ENCODE measurements around the gene IGFBPL1. TPM values are rescaled to one million over a fixed set of nuclear protein-coding genes. Genes with fewer than 3 reads are reported as not detected.
A peak's percentile ranks its signal among the peaks of the same experiment; 100 is the strongest.

IGFBPL1 gene
- total RNA-seq, 1 donor from 2014 or later, result not detected

DNA sequence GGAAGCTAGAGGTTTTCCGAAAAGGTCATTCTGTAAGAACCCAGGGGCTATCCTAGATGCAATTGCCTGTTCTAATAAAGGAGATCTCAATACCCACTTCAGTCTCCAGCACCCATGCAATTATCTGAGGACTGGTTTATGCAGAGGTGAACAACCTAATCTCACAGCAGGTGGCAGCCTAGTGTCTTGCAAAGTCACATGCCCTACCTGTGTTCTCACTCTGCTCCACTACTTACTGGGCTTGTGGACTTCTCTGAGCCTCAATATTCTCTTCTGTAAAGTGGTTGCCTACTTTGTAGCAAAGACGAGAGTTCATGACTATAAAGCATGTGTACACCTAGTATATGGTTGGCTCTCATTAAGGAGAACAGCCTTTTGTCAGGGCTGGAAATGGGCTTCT lies 52.8 kb downstream of the IGFBPL1 start:
- Mint-ChIP-seq H3K27me3 (peaks cover 14% of the 10 kb centered on the region), H3K4me3 (no peak overlapping the region), H3K36me3 (ENCODE audit: low read depth) (no peaks in the 10 kb centered on the region), H3K4me1 (no peaks in the 10 kb centered on the region), H3K9me3 (no peaks in the 10 kb centered on the region), H3K27ac (no peak overlapping the region)
- DNase-seq, result no peak
- TF ChIP-seq CTCF (IDR thresholded peaks at IDR 0.05), result no peak
- intact Hi-C loops (cut with micrococcal nuclease), result loop anchor here (2.0 kb wide), 1 partner anchor 61 kb away; no protein-coding TSS in a partner anchor
- peak; percentile 45 for ATAC-seq (ENCODE audit: low read depth)
- ChIA-PET POLR2A (no interaction called here), CTCF (no interaction called here)

GRCh38 chr9:38370176-38370575 lies 54.1 kb downstream of the IGFBPL1 start:
- no peak for ATAC-seq (ENCODE audit: low read depth)
- DNase-seq, result no peak

GRCh38 chr9:38368731-38369130 lies 55.5 kb downstream of the IGFBPL1 start:
- peaks cover 11% of the 10 kb centered on the region for H3K27me3 Mint-ChIP-seq
- no peak overlapping the region for H3K27ac Mint-ChIP-seq
- no peak overlapping the region for H3K4me3 Mint-ChIP-seq
- ATAC-seq (ENCODE audit: low read depth) (no peak), DNase-seq (no peak)
- no peaks in the 10 kb centered on the region for H3K9me3 Mint-ChIP-seq
- intact Hi-C loops (cut with micrococcal nuclease), result no loop called here
- no peaks in the 10 kb centered on the region for H3K4me1 Mint-ChIP-seq
- H3K36me3 Mint-ChIP-seq (ENCODE audit: low read depth), result no peaks in the 10 kb centered on the region
- CTCF ChIA-PET, result no interaction called here
- POLR2A ChIA-PET, result no interaction called here
- TF ChIP-seq CTCF (IDR thresholded peaks at IDR 0.05), result no peak

More at GRCh38 chr9:38370176-38370575, 54.1 kb downstream of the IGFBPL1 start:
- CTCF ChIA-PET, result interaction anchor here (0.9 kb wide), 1 partner anchor 9 kb away, joined by 3 read pairs; no protein-coding TSS in a partner anchor
- Mint-ChIP-seq H3K27me3 (peaks cover 8% of the 10 kb centered on the region), H3K4me1 (no peaks in the 10 kb centered on the region), H3K4me3 (no peak overlapping the region), H3K9me3 (no peaks in the 10 kb centered on the region), H3K36me3 (ENCODE audit: low read depth) (no peaks in the 10 kb centered on the region), H3K27ac (no peak overlapping the region)
- intact Hi-C loops (cut with micrococcal nuclease), result loop anchor here (2.0 kb wide), 1 partner anchor 63 kb away; no protein-coding TSS in a partner anchor
- POLR2A ChIA-PET, result no interaction called here
- TF ChIP-seq CTCF (IDR thresholded peaks at IDR 0.05), result no peak

DNA sequence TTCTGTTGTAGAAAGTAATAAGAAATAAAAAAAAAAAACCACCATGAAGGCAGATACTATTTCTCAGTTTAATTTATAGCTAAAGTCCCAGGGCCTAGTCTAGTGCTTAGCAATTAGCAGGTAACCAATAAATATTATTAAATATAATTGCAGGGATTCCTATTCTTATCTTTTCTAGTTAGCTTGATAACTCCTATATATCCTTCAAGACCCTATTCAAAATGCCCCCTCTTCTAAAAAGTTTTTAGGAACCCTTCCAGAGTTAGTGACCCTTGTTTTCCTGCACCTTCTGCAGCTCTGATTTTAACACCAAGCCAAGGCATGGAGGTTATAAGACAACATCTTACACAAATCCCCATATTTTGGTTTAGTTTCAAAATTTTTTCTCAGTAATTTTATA lies 56.4 kb downstream of the IGFBPL1 start:
- no peak for TF ChIP-seq CTCF (IDR thresholded peaks at IDR 0.05)
- Mint-ChIP-seq H3K9me3 (no peaks in the 10 kb centered on the region), H3K27ac (no peak overlapping the region), H3K36me3 (ENCODE audit: low read depth) (no peaks in the 10 kb centered on the region), H3K27me3 (peaks cover 14% of the 10 kb centered on the region), H3K4me1 (peaks cover 5% of the 10 kb centered on the region), H3K4me3 (no peak overlapping the region)
- ATAC-seq (ENCODE audit: low read depth), result no peak
- intact Hi-C loops (cut with micrococcal nuclease), result no loop called here
- POLR2A ChIA-PET, result no interaction called here
- DNase-seq, result no peak
- CTCF ChIA-PET, result no interaction called here

- CTCF ChIA-PET, result interaction anchor here (1.2 kb wide), 1 partner anchor 276 kb away, joined by 4 read pairs; no protein-coding TSS in a partner anchor
These were observed 60.7 kb downstream of the IGFBPL1 start for GRCh38 chr9:38363589-38363925.

More at GRCh38 chr9:38363589-38363925, 60.7 kb downstream of the IGFBPL1 start:
- H3K4me3 Mint-ChIP-seq, result no peak overlapping the region
- TF ChIP-seq CTCF (IDR thresholded peaks at IDR 0.05), result no peak
- no peaks in the 10 kb centered on the region for H3K36me3 Mint-ChIP-seq (ENCODE audit: low read depth)
- no peaks in the 10 kb centered on the region for H3K9me3 Mint-ChIP-seq
- H3K4me1 Mint-ChIP-seq, result peaks cover 6% of the 10 kb centered on the region
- ATAC-seq (ENCODE audit: low read depth) (no peak), DNase-seq (no peak)
- intact Hi-C loops (cut with micrococcal nuclease), result loop anchor here (1.0 kb wide), 2 partner anchors 275 to 450 kb away; no protein-coding TSS in a partner anchor
- POLR2A ChIA-PET, result no interaction called here
- no peak overlapping the region for H3K27ac Mint-ChIP-seq
- peaks cover 9% of the 10 kb centered on the region for H3K27me3 Mint-ChIP-seq

Data from activated B cell treated with CpG ODN at 0.5 μM for 24 hours (primary cell).